NCI-H446 treated with DMSO at 0.1 percent for 48 hours (cell line): Measurements from ENCODE around the gene LRIT2.

ENCODE experiments used
- DNase-seq: peaks from one replicate; lab custom pipeline; 2025; lab: John Stamatoyannopoulos, UW

LRIT2 gene

DNA sequence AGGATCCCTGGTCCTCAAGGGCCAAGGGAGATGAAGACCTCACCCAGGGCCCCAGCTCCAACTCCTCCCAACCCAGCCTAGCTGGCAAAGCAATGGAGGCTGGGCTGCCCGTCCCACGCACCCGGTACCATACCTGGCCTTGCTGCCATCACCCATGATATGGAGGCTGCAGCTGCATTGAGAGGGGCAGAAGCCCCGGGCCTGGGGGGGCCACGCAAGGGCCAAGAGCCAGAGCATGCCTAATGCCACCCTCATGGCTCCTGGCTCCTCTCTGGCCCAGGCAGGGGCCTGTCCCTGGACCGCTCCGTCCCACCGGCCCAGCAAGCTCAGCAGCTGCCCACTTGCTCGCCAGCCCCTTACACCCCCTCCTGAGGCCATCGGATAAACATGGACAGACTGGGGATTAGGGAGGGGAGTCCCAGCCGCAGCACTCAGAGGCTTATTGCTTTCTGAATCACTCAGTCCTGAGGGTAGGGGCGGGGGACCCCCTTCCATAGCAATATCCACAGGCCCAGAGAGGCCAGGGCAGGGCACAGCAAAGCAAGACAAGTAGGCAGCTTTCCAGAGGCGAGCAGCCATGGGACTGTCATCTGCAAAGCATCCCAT, 15.9 kb upstream of the LRIT2 start, which contains the start of gene LRIT1:
Gene LRIT1, minus strand, starts transcription at position 362 of the 606 bp plus-strand sequence. Its CDS starts 107 bp downstream, at position 255.
- DNase-seq, result no peak

DNA sequence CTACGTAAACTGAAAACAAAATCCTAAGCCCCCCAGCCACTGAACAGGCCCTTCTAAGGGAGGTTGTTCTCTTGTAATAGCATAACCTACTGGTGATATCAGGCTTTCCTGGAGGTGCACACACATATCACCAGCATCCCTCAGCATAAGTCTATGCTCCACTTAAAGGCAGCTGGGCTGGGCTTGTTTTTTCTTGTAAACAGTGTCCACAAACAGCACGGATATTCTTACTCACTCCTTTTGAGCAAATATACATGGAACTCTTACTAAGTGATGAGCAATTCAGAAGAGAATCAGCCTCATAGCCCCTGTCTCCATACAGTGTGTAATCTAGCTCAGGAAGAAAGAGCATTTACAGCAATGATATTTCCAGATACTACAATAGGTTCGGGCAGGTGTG, 13.6 kb upstream of the LRIT2 start:
- no peak for DNase-seq

DNA sequence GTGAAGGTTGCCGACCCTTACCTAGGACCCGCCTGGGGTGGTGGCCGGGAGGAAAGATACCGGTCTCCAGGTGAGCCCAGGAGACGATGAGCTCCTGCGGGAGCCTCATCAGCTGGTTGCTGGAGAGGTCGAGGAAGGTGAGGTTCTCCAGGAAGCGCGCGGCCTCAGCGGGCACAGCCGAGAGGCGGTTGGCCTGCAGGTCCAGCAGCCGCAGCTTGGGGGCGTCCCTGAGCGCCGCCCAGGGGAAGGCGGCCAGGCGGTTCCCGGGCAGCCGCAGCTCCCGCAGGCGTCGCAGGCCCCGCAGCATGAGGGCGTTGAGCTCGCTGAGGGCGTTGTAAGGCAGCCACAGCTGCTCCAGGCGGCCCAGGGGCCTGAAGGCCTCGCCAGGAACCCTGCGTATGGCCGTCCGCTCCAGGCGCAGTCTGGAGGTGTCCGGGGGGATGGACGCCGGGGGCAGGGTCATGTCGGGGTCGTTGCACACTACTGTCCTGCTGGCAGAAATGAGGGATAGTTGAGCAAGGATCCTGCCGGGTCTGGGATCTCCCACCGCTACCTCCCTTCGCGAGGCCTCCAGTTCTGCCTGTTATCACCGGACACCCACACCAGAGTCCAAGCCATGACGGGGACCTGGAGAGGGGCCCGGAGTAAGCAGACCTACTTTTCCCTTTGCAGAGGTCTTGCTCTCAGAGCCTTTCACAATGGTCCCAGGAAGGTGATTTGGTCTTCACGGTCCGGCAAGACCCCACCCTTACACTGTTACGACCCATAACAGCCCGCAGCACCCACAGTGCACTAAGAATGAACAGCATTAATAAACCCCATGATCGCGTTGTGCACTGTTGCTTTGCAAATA, 12.1 kb upstream of the LRIT2 start:
- no peak for DNase-seq

DNA sequence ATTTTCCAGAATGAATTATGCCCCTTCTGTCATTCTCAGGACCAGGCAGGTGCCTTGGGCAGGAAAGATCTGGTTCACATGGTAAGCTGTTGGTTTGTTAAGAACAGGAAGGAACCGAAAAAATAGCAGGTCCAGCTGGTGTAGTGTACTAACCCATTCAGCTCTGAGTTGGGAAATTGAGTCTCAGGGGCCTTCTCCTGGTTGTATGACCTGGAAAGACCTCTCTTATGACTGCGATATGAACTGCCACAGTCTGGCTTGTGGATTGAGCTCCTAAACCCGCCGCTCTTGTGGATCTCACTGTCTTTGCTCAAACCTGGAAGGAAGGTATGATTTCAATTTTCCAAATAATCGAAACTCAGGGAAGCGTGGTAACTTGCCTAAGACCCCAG, 11.5 kb upstream of the LRIT2 start:
- DNase-seq, result no peak

DNA sequence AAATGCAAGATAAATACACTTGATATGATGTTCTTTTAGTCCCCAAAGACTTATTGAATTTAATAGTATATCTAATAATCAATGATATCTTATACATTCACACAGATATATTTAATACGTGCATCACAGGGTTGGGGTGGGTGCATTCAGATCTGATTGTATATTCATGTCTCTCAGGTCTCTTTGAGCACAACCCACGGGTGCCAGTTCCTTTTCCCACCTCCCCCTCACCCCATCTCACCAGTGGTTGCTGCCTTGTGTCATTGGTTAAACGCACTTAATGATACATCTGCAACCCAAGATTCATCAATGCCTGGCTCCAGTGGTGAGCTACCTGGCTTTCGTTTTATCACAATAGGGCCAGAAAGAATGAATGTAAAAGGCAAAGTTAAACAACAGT, 9.8 kb upstream of the LRIT2 start:
- DNase-seq, result no peak

DNA sequence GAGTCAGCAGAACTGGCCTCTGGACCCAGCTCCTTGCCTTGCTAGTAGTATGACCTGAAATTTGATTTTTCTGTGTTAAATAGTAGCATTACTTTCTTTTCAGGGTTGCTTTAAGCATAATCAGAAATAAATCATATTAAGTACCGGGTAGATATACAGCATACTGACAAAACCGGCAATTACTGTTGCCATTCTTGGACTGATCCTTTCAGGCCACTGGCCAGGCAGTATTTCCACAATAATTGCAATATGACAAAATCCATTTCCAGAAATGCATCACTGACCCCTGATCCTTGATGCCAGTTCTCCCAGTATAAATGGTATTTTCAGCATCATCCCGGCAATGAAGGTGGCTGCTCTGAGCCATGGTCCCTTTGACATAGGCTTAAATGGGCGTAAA, 9.1 kb upstream of the LRIT2 start:
- no peak for DNase-seq

DNA sequence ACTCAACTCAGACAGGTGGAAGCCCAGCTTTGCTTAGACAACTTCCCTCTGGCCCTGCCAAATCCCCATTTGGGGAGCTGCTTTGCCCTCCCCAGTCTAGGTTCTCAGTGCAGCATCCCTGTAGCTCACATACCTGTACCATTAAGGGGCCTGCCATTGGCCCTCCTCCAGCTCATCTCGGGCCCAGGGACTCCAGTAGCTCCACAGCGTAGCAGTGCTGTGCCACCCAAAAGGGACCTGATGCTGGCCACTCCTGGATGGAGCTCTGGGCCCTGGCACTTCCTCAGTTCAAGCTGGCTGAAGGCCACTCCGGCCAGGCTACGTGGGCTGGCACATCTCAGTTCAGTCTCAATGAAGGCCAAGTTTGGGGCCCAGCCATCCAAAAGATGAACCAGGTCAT, 8.6 kb upstream of the LRIT2 start:
- DNase-seq, result no peak

DNA sequence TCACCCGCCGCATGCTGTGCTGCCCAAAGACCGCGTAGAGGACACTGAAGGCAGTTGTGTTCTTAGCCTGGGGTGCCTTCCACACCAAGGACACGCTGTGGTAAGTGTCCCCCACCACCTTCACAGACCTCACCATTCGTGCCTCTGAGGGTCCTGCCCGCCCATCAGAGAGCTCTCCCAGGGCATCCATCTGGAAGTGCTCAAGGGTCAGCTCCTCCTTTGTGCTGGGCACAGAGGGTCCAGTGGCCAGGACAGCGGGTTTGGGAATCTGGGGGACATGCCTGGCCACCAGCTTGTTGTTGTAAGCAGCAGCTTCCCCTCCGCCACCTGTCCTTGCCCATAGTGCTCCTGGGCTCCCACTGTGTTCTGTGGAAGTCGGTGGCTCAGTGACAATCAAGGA, 7.0 kb upstream of the LRIT2 start:
- no peak for DNase-seq

DNA sequence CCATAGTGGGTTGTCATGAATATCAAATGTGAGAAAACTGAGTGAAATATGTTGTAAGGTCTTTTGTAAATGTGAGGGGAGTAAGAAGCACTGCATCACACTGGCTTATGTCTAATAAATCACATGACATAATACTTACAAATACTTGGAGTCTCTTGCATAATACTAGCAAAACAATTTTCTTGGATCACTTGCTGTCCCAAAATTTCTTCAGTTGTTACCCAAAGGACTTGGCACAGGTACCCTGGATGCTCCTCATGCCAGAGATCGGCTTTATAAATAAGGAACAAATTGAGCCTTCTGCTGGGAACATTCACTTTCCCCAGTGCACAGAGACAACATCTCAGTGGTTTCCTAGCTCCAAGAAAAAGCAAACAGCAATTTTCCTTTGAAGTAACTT, 5.0 kb upstream of the LRIT2 start:
- no peak for DNase-seq

DNA sequence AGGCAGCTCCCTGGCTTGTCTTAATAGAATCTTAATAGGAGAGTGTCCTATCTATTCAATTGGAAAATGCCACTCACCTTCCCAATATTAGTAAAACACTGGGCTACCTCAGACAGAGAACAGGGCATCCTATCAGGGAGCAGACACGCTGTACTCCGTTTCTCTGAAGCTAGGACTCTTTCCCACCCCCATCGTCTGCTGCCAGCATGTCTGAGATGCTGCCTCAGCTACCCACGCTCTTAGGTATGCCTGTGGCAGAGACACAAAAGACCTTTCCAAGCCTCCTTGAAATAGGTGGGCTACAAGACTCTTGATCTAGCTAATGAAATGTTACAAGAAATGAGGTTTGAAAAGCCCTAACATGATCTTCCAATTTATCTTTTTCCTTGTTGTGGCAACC, 2.5 kb upstream of the LRIT2 start:
- DNase-seq, result no peak

DNA sequence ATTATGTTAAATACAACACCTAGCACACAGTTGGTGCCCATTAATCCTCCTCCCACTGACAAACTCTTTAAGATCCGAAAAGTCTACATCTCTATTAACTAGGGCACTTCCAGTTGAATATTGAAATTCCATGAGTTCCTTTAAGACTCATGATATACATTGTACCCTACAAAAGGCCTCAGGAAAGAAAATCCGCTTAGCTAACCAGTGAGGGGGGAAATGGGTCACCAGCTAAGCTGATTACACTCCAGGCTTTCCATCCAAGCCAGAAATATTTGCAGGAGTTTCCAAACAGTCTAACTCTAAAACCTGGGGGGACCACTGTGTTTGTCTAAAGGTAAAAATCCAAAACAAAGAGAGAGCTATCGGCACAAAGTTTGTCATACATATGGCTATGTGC, 1.3 kb upstream of the LRIT2 start:
- DNase-seq, result no peak

DNA sequence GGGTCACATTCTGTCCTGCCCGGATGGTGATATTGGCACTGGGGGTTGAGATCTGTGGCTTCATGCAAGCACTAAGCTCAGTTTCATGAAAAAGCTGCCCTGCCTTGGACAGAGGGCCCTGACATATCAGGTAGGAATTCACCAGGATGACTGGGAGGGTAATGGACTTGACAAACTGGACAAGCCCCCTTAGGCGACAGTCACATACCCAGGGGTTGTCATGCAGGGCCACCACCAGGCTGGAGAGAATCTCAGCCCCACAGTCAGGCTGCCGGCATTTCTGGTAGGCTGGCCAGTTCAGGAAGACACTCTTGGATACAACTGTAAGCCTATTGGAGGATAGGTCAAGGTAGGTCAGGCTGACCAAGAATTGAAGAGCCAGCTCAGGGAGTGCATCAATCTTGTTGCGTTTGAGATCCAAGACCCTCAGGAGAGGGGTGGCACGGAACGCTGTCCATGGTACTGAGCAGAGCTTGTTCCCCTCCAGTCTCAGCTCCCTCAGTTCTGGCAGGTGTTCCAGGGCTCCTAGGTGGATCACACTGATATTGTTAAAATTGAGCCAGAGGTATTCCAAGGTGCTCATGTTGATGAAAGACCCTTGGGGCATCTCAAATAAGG, 824 bp downstream of the LRIT2 start:
- no peak for DNase-seq

DNA sequence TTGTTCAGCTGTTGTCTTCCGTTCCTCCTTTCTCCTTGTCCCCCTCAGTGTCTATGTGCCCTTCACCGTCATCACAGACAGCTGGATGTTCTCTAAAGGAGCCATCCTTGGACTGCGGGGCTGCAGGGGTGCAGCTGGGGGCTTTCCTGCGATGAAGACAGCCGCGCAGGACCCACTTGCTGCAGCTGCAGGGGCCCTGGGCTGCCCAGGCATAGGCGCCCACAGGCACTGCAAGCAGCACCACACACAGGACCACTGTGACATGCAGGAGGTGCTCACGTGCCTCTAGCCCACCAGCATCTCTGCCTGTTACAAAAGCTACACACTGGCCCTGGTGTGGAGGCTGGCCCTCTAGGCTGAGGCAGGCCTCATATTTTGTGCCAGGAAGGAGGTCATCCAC, 3.4 kb downstream of the LRIT2 start:
- DNase-seq, result no peak

DNA sequence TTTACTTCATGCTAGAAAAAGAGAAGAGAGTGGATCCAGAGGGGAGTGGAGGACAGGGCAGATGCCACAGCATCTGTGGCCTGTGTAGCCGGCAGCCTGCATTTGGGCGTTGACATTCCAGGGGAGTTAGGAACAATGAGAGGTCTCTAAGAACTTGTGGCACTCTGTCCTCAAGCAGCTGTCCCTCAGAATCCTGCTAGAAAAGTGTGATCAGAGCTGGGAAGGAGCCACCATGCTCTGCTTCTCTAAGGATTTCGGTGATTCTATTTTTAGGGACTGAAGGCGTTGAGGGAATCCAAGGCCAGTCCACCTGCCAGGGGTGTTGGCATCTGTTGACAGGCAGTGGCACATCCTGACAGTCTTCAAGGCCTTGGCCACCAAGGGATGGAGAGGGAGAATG, 7.6 kb downstream of the LRIT2 start:
- no peak for DNase-seq

DNA sequence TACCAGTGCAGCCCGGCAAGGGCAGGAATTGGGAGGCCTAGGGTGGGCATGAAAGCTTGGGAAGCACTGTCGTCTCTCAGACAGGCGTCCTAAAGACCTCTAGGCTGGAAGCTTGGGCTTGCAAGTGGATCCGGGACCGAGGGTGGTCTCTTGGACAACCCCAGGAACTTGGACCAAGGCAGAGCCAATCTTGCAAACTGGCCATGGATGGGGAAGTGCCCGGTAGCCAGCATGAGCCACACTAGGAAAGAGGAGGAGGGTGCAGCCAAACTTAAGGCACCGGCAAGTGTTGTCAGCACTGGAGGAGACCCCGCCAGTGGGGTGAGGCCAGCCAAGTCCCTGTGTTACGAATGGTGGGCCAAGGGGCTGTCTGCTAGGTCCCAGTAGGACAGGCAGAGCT, 8.5 kb downstream of the LRIT2 start:
- DNase-seq, result no peak

DNA sequence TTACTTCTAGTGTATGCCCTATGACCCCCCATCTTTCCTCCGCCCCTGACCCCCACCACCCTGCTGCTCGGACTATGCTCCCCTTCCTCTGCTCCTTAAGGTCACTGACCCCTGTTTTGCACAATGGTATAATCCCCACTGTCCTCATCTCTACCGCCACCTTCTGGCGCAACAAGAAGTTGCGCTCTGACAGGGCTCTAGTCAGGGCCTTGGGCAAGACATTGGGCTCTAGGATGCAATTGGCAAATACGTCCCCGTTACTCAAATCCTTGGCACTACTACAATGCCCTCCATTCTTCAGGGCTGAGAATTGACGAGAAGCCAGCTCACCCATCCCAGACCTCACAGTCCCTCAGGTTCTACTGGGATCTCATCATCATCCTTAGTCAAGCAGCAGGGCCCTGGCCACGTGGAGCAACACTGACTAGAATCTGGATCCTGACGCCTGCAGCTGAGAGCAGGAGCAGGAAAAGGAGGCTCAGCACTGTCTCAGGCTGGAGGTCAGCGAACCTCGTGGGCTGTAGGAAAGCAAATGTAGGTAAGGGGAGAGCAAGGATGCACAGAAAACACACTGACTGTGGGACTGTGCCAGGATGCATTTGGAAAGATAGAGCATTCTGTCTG, 10.6 kb downstream of the LRIT2 start:
- DNase-seq, result no peak

DNA sequence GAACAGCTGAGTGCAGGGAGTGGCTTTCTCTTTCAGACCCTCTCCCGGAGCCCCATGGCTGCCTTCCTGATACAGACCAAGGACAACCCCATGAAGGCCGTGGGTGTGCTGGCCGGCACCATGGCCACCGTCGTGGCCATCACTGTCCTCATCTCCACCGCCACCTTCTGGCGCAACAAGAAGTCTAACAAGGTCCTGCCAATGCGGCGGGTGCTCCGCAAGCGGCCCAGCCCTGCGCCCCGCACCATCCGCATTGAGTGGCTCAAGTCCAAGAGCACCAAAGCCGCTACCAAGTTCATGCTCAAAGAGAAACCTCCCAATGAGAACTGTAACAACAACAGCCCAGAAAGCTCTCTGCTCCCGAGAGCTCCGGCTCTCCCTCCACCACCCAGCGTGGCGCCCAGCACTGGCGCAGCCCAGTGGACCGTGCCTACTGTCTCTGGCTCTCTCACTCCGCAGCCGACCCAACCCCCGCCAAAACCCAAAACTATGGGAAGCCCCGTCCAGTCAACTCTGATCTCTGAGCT, 11.2 kb downstream of the LRIT2 start:
- no peak for DNase-seq

DNA sequence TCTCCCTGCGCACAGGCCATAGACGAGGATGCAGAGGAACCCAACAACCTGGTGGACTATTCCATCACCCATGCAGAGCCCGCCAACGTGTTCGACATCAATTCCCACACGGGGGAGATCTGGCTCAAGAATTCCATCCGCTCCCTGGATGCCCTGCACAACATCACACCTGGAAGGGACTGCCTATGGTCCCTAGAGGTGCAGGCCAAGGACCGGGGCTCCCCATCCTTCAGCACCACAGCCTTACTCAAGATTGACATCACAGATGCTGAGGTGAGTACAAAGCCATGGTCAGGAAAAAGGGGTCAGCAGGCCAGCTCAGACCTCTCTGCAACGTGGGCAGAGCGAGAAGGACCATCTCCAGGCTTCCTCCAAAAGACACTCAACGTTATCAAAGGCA, 12.3 kb downstream of the LRIT2 start:
- DNase-seq, result no peak

DNA sequence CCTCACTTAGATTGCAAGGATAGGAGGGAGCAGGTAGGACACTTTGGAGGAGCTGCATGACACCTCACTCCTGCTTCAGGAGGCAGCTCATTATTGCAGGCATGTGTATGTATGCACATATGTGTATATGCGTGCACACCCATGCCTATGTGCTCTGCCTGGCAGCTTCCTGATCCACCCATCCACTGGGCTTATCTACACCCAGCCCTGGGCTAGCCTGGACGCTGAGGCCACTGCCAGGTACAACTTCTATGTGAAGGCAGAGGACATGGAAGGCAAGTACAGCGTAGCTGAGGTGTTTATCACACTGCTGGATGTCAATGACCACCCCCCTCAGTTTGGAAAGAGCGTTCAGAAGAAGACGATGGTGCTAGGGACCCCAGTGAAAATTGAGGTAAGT, 13.3 kb downstream of the LRIT2 start:
- DNase-seq, result no peak

DNA sequence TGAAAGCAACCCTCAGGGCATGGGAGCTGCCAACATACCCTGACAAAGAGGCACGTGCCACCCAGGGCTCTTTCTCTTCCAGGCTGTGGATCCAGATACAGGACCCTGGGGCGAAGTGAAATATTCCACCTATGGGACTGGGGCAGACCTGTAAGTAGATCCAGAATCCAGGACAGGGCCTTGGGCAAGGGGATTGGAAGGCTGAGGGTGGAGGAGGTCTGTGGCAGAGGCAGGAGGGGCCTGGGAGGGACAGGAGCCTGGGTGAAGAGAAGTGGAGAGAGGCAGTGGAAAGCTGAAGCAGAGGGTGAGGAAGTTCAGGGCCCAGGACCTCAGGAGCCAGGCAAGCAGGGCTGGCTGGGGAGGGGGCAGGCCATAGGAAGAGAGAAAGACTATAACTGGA, 13.8 kb downstream of the LRIT2 start:
- DNase-seq, result no peak

DNA sequence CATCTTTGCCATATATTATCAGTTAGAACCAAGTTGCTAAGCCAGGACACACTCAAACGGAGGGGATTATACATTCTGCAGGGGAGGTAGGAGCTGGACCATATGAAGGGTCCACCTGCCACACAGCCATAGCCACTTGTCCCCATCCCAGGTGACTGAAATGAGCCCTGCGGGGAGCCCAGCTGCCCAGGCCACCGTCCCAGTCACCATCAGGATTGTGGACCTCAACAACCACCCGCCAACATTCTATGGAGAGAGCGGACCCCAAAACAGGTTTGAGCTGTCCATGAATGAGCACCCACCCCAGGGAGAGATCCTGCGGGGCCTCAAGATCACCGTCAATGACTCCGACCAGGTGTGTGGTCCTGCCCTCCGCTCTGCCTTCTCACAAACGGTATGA, 17.3 kb downstream of the LRIT2 start:
- DNase-seq, result no peak

DNA sequence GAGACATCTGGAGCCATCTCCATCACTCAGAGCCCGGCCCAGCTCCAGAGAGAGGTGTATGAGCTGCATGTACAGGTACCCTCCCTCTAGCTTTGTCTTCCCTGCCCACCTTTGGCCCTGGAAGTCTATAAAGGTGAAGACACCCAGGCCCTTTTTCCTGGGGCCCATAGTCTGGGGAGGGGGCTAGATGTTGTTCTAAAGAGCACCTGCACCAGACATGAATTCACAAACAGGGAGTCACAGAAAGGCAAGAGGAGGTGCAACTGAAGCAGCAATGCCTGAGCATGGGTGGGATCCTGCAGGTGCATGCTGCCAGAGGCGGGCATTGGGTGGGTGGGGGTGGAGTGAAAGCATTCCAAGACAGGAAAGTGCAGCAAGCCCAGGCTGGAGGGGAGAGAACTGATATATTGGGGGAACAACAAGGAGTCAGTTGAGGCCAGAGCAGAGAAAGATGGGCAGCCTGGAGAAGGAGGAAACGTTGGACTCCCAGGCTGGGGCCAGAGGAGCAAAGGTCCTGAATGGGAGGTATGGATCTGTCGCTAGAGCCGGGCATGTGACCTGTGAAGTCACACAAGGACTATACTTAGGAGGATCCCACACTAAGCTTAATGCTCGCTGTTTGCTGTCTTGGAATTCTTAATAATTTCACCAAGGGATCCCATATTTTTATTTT, 19.4 kb downstream of the LRIT2 start:
- DNase-seq, result no peak
